Measurements from ENCODE around the gene KIR3DL3. TPM values are rescaled to one million over a fixed set of nuclear protein-coding genes. Genes with fewer than 3 reads are reported as not detected.
"Not testable (repeated sequence)": the region's sequence is repeated elsewhere in the genome, so short reads cannot be mapped to it uniquely, and the experiment has no call there.

Gene KIR3DL3
- total RNA-seq = not detected

- DNase-seq = no peak
Observed at GRCh38 chr19:54724142-54724541, at the start of gene KIR3DL3. Gene KIR3DL3 (plus strand): TSS chr19:54724442. CDS start chr19:54724497, 55 bp downstream.

DNA sequence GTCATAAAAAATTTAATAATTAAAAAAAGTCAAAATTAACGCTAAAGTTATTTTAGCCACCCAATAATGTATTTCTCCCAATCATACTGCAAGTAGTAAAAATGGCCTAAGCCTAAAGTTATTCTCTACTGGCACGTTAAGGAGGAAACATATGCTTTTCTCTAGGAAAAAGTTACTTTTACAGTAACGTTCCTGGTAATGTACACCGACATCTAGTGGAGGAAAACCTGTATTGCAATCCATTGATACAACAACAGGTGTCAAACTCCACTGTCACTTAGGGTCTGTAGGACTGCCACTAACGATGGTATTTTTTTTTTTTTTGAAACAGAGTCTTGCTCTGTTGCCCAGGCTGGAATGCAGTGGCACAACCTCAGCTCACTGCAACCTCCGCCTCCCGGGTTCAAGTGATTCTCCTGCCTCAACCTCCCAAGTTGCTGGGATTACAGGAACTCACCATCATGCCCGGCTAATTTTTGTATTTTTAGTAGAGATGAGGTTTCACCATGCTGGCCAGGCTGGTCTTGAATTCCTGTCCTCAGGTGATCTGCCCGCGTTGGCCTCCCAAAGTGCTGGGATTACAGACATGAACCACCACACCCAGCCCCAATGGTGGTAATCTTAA is 47.9 kb upstream of the KIR3DL3 start:
- not testable (repeated sequence) for DNase-seq

GRCh38 chr19:54677217-54677616 is 47.0 kb upstream of the KIR3DL3 start:
- DNase-seq = no peak

- DNase-seq = not testable (repeated sequence)
Observed at GRCh38 chr19:54681596-54681995, 42.6 kb upstream of the KIR3DL3 start.

DNA sequence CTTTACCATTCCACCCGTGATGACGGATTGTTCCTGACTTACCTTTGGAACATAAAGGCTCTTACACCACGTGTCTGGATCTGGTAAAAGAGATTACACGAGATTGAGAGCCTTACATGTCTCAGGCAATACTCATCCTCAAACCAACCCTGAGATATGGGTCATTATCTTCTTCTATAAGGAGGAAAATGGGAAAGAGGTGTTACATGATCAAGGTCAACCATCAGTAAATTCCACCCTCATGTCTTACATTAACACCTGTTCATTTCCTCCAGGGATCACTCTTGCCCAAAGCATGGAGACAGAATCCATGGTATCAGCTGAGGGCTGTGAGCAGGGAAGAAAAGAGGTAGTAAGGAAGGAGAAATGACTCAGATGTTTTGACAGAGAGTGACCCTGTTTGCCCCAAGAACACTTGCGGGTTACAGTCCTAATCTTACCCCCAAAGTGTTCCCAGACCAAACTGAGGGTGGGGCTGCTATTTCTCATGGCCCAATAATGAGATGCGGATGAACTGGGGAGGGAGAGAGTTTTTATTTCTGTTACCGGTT is 41.9 kb upstream of the KIR3DL3 start:
- no peak for DNase-seq

GRCh38 chr19:54684527-54684926 is 39.7 kb upstream of the KIR3DL3 start:
- no peak for DNase-seq

GRCh38 chr19:54691582-54692297 is 32.5 kb upstream of the KIR3DL3 start:
- no peak for DNase-seq

DNA sequence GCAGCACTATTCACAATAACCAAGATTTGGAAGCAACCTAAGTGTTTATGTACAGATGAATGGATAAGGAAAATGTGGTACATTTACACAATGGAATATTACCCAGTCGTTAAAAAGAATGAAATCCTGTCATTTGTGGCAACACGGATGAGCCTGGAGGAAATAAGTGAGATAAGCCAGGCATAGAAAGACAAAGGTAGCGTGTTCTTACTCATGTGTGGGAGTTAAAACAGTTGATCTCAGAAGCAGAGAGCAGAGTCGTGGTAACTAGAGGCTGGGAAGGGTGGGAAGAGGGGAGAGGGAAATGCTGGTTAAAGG is 32.0 kb upstream of the KIR3DL3 start:
- DNase-seq = no peak

GRCh38 chr19:54694648-54695047 is 29.6 kb upstream of the KIR3DL3 start:
- no peak for DNase-seq

DNA sequence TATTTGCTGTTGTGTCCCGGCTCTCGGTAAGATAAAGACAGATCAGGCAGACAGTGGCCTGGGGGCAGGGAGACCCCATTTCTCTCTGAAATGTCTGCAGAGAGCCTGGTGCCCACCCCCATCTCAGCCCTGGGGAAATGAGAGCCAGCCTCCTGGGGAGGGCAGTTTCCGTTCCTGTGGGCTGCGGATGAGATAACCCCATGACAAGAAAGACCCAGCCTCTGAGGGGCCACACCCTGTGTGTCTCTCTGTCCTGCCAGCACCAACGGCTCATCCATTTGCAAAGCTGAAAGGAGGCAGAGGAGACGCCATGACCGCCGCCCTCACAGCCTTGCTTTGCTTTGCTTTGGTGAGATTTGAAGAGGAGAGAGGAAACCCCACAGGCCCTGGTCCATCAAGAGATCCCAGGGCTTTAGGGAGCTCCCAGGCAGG is 28.1 kb upstream of the KIR3DL3 start:
- no peak for DNase-seq

DNA sequence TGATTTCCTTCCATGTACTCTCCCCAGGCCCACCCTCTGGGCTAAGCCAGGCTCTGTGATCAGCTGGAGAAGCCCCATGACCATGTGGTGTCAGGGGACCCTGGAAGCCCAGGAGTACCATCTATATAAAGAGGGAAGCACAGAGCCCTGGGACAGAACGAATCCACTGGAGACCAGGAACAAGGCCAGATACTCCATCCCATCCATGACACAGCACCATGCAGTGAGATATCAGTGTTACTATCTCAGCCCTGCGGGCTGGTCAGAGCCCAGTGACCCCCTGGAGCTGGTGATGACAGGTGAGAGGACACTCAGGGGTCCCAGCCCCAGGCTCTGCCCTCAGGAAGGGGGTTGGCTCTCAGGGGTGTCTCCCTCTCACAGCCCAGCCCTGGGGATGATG is 27.5 kb upstream of the KIR3DL3 start:
- DNase-seq = no peak

- DNase-seq = not testable (repeated sequence)
Observed at GRCh38 chr19:54697716-54698115, 26.5 kb upstream of the KIR3DL3 start.

DNA sequence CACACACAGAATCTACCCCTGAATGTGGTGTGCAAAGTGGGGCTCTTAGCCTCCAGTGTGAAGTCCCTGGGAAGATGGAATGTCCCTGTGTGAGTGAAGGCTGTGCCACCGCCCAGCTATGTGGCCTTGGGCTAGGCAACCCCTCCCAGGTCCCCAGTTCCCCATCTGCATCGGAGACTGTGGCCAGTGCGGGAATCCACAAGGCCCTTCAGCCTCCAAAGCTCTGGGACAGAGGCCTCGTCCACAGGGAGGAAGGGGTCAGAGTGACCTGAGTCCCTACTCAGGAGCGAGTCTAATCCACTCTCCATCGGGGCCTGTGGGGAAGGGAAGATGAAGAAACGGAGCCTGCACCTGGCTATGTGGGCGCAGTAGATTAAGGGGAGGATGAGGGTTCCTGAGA is 19.3 kb upstream of the KIR3DL3 start:
- no peak for DNase-seq

- no peak for DNase-seq
Observed at GRCh38 chr19:54707962-54708361, 16.3 kb upstream of the KIR3DL3 start.

DNA sequence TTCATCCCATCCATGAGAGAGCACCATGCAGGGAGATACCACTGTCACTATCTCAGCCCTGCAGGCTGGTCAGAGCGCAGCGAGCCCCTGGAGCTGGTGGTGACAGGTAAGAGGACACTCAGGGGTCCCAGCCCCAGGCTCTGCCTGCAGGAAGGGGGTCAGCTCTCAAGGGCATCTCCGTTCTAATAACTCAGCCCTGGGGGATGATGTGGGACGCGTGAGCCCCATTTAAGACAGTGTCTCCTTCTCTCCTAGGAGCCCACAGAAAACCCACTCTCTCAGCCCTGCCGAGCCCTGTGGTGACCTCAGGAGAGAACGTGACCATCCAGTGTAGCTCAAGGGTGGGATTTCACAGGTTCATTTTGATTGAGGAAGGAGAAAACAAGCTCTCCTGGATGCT is 15.5 kb upstream of the KIR3DL3 start:
- DNase-seq = no peak

DNA sequence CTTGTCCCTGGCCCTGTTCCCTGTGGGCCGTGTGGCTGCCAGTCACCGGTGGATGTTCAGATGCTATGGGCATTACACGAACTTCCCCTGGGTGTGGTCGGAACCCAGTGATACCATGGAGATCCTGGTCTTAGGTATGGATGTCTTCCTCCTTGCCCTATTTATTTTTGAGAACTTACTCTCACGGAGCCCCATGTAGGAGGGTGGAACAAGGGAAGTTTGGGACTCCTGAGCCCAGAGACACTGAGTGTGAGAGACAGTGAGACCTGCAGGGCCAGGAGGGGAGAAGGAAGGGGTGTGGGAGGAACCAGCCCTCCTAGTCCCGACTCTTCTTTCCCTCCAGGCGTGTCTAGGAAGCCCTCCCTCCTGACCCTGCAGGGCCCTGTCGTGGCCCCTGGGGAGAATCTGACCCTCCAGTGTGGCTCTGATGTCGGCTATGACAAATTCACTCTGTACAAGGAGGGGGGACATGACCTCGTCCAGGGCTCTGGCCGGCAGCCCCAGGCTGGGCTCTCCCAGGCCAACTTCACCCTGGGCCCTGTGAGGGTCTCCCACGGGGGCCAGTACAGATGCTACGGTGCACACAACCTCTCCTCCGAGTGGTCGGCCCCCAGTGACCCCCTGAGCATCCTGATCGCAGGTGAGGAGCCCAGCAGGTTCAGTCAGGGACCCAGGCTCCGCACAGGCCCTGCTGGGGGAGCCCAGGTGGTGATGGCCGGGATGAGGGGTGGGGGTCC is 14.9 kb upstream of the KIR3DL3 start:
- DNase-seq = no peak

DNA sequence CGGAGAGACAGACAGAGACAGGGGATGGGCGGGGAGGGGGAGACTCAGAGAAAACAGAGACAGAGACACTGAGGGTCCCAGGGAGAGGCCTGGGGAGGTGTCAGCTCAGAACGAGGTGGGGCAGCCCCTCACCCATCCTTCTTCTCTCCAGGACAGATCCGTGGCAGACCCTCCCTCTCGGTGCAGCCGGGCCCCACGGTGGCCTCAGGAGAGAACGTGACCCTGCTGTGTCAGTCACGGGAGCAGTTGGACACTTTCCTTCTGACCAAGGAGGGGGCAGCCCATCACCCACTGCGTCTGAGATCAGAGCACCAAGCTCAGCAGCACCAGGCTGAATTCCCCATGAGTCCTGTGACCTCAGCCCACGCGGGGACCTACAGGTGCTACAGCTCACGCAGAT is 14.3 kb upstream of the KIR3DL3 start:
- not testable (repeated sequence) for DNase-seq

- DNase-seq = no peak
Observed at GRCh38 chr19:54724644-54725043, 402 bp downstream of the KIR3DL3 start.

DNA sequence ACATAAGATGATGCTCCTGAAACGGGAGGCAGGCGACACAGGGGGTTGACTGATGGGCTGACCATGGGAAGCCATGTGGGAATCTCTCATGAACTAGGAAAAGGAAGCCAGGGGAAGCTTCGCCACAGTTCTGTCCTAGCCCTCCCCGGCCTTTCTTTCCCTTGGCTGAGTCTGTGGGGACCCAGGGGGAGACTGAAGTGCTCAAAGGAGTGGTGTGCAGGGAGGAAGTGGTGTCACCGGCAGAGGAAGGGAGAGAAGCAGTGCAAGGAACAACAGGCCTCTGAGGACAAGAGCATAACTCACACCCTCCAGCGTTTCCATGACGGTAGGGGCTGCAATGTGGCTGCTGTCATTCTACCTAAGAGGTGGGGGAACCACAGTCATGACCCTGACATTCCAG is 1.1 kb downstream of the KIR3DL3 start:
- DNase-seq = no peak

DNA sequence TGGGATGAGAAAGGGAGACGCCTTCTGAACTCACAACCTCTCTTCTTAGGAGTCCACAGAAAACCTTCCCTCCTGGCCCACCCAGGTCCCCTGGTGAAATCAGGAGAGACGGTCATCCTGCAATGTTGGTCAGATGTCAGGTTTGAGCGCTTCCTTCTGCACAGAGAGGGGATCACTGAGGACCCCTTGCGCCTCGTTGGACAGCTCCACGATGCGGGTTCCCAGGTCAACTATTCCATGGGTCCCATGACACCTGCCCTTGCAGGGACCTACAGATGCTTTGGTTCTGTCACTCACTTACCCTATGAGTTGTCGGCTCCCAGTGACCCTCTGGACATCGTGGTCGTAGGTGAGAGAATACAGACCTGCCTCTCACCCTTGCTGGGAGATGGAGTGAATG is 3.3 kb downstream of the KIR3DL3 start:
- DNase-seq = no peak

DNA sequence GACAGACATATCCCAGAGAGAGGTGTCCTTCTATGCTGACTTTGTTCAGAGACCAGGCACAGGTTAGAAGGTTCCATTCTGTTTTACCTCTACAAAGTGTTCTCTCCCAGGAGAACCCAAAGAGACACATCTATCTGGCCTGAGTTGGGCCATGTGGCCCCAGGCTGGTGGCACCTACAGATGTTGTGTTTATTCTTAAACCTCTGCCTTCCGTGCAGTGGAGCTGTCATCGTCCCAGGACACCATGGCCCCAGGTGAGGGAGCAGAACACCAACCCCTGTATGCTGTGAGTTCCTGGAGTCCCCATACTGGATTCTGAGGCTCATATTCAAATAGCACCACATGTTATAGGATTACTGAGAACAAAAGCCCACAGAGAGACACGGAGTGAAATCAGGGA is 3.9 kb downstream of the KIR3DL3 start:
- no peak for DNase-seq

DNA sequence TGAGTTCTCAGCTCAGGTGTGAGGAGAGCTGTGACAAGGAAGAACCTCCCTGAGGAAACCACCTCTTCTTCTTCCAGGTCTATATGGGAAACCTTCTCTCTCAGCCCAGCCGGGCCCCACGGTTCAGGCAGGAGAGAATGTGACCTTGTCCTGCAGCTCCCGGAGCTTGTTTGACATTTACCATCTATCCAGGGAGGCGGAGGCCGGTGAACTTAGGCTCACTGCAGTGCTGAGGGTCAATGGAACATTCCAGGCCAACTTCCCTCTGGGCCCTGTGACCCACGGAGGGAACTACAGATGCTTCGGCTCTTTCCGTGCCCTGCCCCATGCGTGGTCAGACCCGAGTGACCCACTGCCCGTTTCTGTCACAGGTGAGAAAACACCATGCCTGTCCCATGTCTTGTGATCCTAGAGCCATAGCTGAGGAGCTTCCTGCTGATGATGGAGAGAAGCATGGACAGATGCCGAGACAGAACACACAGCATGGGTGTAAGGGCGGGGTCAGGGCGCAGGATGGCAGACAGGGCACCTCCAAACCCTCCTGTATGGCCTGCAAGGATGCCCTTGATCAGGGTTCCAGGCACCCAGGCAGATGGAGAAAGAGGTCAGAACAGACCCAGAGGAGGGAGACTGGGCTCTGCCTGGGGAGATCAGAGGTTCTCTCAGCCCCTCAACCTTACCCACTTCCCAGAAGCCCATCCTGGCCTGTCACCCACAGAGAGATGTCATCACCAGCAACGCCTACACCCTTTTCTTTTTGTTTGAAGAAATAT is 5.4 kb downstream of the KIR3DL3 start:
- no peak for DNase-seq

DNA sequence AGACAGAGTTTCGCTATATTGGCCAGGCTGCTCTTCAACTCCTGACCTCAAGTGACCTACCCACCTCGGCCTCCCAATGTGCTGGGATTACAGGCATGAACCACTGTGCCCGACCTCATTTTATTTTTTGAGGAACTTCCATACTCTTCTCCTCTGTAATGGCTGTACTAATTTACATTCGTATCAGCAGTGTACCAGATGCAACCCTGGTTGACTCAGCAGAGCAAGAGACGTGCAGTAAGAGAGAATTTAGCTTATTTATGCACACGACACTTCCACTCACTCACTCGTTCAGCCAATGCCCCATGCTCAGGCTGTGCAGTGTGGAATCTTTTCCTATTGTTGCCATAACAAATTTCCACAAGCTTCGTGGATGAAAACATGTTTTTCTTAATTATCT is 6.9 kb downstream of the KIR3DL3 start:
- DNase-seq = no peak
